ENCODE measurements around the gene BRME1.

- TF ChIP-seq CTCF (IDR thresholded peaks at IDR 0.05; ENCODE audit: poor library complexity) (no peak), EZH2 (IDR thresholded peaks at IDR 0.05; ENCODE audit: borderline replicate concordance) (no peak)
These were observed 63.4 kb downstream of the BRME1 start for GRCh38 chr19:13842291-13843103.
